IMR-90 (cell line): ENCODE results near the gene WASHC3. TPM values are rescaled to one million over a fixed set of nuclear protein-coding genes. Genes with fewer than 3 reads are reported as not detected.
"Not testable (repeated sequence)": the region's sequence is repeated elsewhere in the genome, so short reads cannot be mapped to it uniquely, and the experiment has no call there.

Source experiments
- ATAC-seq: fragments of 200-7000 bp; cut with Tn5 transposase; 2 replicates; pipeline ENCODE4 v1.9.1; 2020; ENCODE audit warnings: low read depth, mild to moderate bottlenecking, moderate library complexity
- BruUV-seq: library from RNA; stranded (reverse); fragments of 400-500 nt; replicated peaks from 2 replicates; lab custom pipeline; 2021; lab: Mats Ljungman, UMichigan
- CTCF ChIA-PET: fragments of 300-600 bp; formaldehyde crosslinking; extraction: SDS; loops from one replicate; lab custom pipeline; 2021; ENCODE audit warnings: antibody characterized with exemption; lab: Yijun Ruan, JAX
- POLR2A ChIA-PET: fragments of 300-600 bp; sonication (Branson Sonifier 250); formaldehyde crosslinking; loops from one replicate; lab custom pipeline; 2022; ENCODE audit warnings: antibody characterized with exemption; ENCODE audit not compliant: unreplicated experiment; lab: Charles Lee
- DNase-seq: peaks from one replicate; pipeline ENCODE4 v3.0.0; 2013
- H2AFZ ChIP-seq: replicated peaks from 2 replicates; pipeline ENCODE3; 2013; ENCODE audit warnings: low read length, mild to moderate bottlenecking; ENCODE audit not compliant: poor library complexity
- H2AK5ac ChIP-seq: 2 replicates; pipeline ENCODE4 v1.6.1; 2013; ENCODE audit warnings: low read depth, low read length, inconsistent platforms
- H2AK9ac ChIP-seq: replicated peaks from 2 replicates; pipeline ENCODE3; 2013; ENCODE audit warnings: mild to moderate bottlenecking, low read depth, low read length, moderate library complexity; ENCODE audit not compliant: poor library complexity
- H2BK120ac ChIP-seq: 2 replicates; pipeline ENCODE4 v1.6.1; 2013; ENCODE audit warnings: low read depth, low read length, inconsistent platforms
- H2BK15ac ChIP-seq: 3 replicates; pipeline ENCODE4 v1.6.1; 2013; ENCODE audit warnings: low read depth, low read length, inconsistent platforms
- H2BK20ac ChIP-seq: 2 replicates; pipeline ENCODE4 v1.6.1; 2013; ENCODE audit warnings: low read depth, mild to moderate bottlenecking, inconsistent platforms, low read length, moderate library complexity
- H2BK5ac ChIP-seq: 2 replicates; pipeline ENCODE4 v1.6.1; 2013; ENCODE audit warnings: mild to moderate bottlenecking, low read depth, low read length, inconsistent platforms; ENCODE audit not compliant: poor library complexity, severe bottlenecking
- H3K14ac ChIP-seq: replicated peaks from 2 replicates; pipeline ENCODE4 v1.6.1; 2013; ENCODE audit warnings: low read depth, low read length, inconsistent platforms
- H3K18ac ChIP-seq: 2 replicates; pipeline ENCODE4 v1.6.1; 2013; ENCODE audit warnings: low read depth, low read length, control low read depth
- H3K23ac ChIP-seq: 2 replicates; pipeline ENCODE4 v1.6.1; 2013; ENCODE audit warnings: low read depth, low read length, inconsistent platforms
- H3K27ac ChIP-seq: 2 replicates; pipeline ENCODE4 v1.5.1; 2013; ENCODE audit warnings: mild to moderate bottlenecking, control low read depth, low read length; ENCODE audit not compliant: insufficient read depth
- H3K27me3 ChIP-seq: 2 replicates; pipeline ENCODE4 v1.6.1; 2013; ENCODE audit warnings: low read length; ENCODE audit not compliant: control insufficient read depth, insufficient read depth
- H3K36me3 ChIP-seq: 2 replicates; pipeline ENCODE4 v1.6.1; 2013; ENCODE audit warnings: low read length, mixed read lengths; ENCODE audit not compliant: control insufficient read depth, insufficient read depth
- H3K4ac ChIP-seq: 2 replicates; pipeline ENCODE4 v1.6.1; 2013; ENCODE audit warnings: low read depth, low read length, inconsistent platforms
- H3K4me1 ChIP-seq: 2 replicates; pipeline ENCODE4 v1.6.1; 2013; ENCODE audit warnings: low read length, mixed read lengths; ENCODE audit not compliant: control insufficient read depth, insufficient read depth
- H3K4me2 ChIP-seq: 2 replicates; pipeline ENCODE4 v1.6.1; 2013; ENCODE audit warnings: low read depth, mild to moderate bottlenecking, control low read depth, low read length, moderate library complexity
- H3K4me3 ChIP-seq: 2 replicates; pipeline ENCODE4 v1.5.1; 2013; ENCODE audit warnings: low read depth, mild to moderate bottlenecking, control low read depth, low read length, moderate library complexity; ENCODE audit not compliant: insufficient read depth
- H3K56ac ChIP-seq: 2 replicates; pipeline ENCODE4 v1.6.1; 2013; ENCODE audit warnings: low read length, inconsistent platforms; ENCODE audit not compliant: insufficient read depth; ENCODE audit errors: extremely low read depth
- H3K79me1 ChIP-seq, 2 experiments: 2 replicates each; pipeline ENCODE4 v1.6.1; 2013; ENCODE audit warnings: low read length in 2 of 2, inconsistent platforms in 1 of 2, low read depth in 1 of 2
- H3K9ac ChIP-seq: 2 replicates; pipeline ENCODE4 v1.6.1; 2013; ENCODE audit warnings: low read depth, low read length, control low read depth
- H3K9me1 ChIP-seq: 2 replicates; pipeline ENCODE4 v1.6.1; 2013; ENCODE audit warnings: low read length, inconsistent platforms; ENCODE audit not compliant: insufficient read depth
- H3K9me3 ChIP-seq: 2 replicates; pipeline ENCODE4 v1.6.1; 2013; ENCODE audit warnings: low read length; ENCODE audit not compliant: control insufficient read depth, insufficient read depth
- H4K20me1 ChIP-seq: 2 replicates; pipeline ENCODE4 v1.6.1; 2013; ENCODE audit warnings: low read length, inconsistent platforms; ENCODE audit not compliant: insufficient read depth
- H4K5ac ChIP-seq: 2 replicates; pipeline ENCODE4 v1.6.1; 2013; ENCODE audit warnings: mild to moderate bottlenecking, low read depth, low read length, control low read depth
- H4K8ac ChIP-seq, 2 experiments: 2 replicates each; pipeline ENCODE4 v1.6.1; 2013; ENCODE audit warnings: low read depth in 2 of 2, low read length in 2 of 2, control low read depth in 1 of 2, inconsistent platforms in 1 of 2
- H4K91ac ChIP-seq: 2 replicates; pipeline ENCODE4 v1.6.1; 2013; ENCODE audit warnings: low read depth, low read length, inconsistent platforms; ENCODE audit not compliant: insufficient read depth
- MAFK ChIP-seq: IDR thresholded peaks from 2 replicates; pipeline ENCODE4 v1.6.1; 2012; ENCODE audit warnings: low read depth, low read length, improper control_type of control experiment
- POLR2A ChIP-seq: IDR thresholded peaks from 2 replicates; pipeline ENCODE4 v1.6.1; 2012; ENCODE audit warnings: mild to moderate bottlenecking, low read depth, low read length
- RAD21 ChIP-seq: IDR thresholded peaks from 2 replicates; pipeline ENCODE4 v1.6.1; 2012; ENCODE audit warnings: low read length, improper control_type of control experiment
- RCOR1 ChIP-seq: IDR thresholded peaks from 2 replicates; pipeline ENCODE4 v1.6.1; 2012; ENCODE audit warnings: mild to moderate bottlenecking, low read length, improper control_type of control experiment; ENCODE audit not compliant: insufficient replicate concordance
- WGBS, 2 experiments: methylation state at CpG; one replicate each; pipeline versions ENCODE4 v1.1.5 to v1.1.7; 2013; ENCODE audit warnings: missing lambda C conversion rate in 2 of 2; ENCODE audit not compliant: insufficient read length in 1 of 2; ENCODE audit errors: extremely low coverage in 2 of 2; 5-methylcytosine and 5-hydroxymethylcytosine counted together
- dilution Hi-C: fragments of 300-500 bp; cut with HindIII; formaldehyde crosslinking; loops from one replicate; pipeline ENCODE4 v1.14.3; 2018; ENCODE audit warnings: low sequenced_read_pairs; ENCODE audit not compliant: unreplicated experiment
- in situ Hi-C: fragments of 300-500 bp; cut with MboI; formaldehyde crosslinking; loops from 3 replicates; pipeline ENCODE4 v1.14.3; 2019; ENCODE audit warnings: low sequenced_read_pairs, inconsistent platforms, mixed read lengths
- intact Hi-C: fragments of 100-400 bp; cut with micrococcal nuclease; formaldehyde crosslinking; loops from 2 replicates; pipeline ENCODE4 v1.10.0; 2022
- polyA plus RNA-seq, 3 experiments: library from polyadenylated mRNA; depleted of rRNA; stranded (reverse); fragments of >200 nt; gene quantifications; 2 replicates each; pipeline ENCODE4 v1.2.3, GENCODE V29; 2012; ENCODE audit warnings: low replicate concordance in 1 of 3
- total RNA-seq: library from RNA; depleted of rRNA; stranded (reverse); fragments of >200 nt; gene quantifications from 2 replicates; pipeline ENCODE4 v1.2.3, GENCODE V29; 2012

Gene WASHC3
- total and polyA plus RNA-seq, 2 of the 4 experiments (the other 2 are of a cell fraction): 54.8 to 87.1 TPM

DNA sequence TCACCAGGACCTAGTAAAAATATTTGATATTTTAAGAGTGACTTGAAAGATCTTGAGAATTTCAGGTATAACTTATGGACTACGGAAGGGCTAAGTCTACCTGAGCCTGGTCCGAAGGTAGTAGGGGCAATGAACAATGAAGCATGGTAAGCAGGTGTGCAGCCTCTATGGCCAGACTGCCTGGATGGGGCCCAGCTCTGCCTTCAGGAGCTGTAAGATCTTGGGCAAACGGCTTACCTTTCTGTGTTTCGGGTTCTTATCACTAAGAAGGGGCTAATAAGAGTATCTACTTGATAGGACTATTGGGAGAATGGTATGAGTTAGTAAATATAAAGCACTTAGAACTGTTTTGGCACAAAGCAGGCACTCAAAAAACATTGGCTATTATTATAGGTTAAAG is 19.1 kb upstream of the WASHC3 start:
- H3K4me2 ChIP-seq: no peak overlapping the region
- ChIA-PET CTCF (no interaction called here), POLR2A (no interaction called here)
- no peaks in the 10 kb centered on the region for H3K4me1 ChIP-seq
- ATAC-seq: no peak
- H4K5ac ChIP-seq: no peak overlapping the region
- no peak overlapping the region for H2BK120ac ChIP-seq
- in situ Hi-C loops (no loop called here), dilution Hi-C loops (no loop called here), intact Hi-C loops (no loop called here)
- H3K4ac ChIP-seq: no peak overlapping the region
- peaks cover 3% of the 10 kb centered on the region; the same call in 1 of the 2 replicates for H3K9me1 ChIP-seq
- 92% methylated on average over 2 of the region's 4 CpGs; no CpG with 5 or more reads in 1 of the 2 experiments for WGBS, 2 experiments
- no peak overlapping the region for H3K9ac ChIP-seq
- H4K20me1 ChIP-seq: no peaks in the 10 kb centered on the region
- H3K36me3 ChIP-seq: peaks cover 18% of the 10 kb centered on the region
- no peaks in the 10 kb centered on the region for H3K27me3 ChIP-seq
- no peak overlapping the region for H4K91ac ChIP-seq
- no peak overlapping the region for H2BK5ac ChIP-seq
- no peak overlapping the region for H2AK9ac ChIP-seq
- H2AK5ac ChIP-seq: no peak overlapping the region
- H2BK20ac ChIP-seq: no peak overlapping the region
- H3K9me3 ChIP-seq: no peaks in the 10 kb centered on the region
- no peak overlapping the region for H3K18ac ChIP-seq
- TF ChIP-seq RAD21: no peak
- no peak for TF ChIP-seq MAFK
- TF ChIP-seq RCOR1: no peak
- TF ChIP-seq POLR2A: no peak
- H4K8ac ChIP-seq: no peak overlapping the region
- no peak overlapping the region for H3K56ac ChIP-seq
- no peak overlapping the region for H3K4me3 ChIP-seq
- H3K14ac ChIP-seq: no peak overlapping the region
- no peak overlapping the region for H2AFZ ChIP-seq
- H3K23ac ChIP-seq: no peak overlapping the region
- BruUV-seq: no TSS peak
- H2BK15ac ChIP-seq: no peak overlapping the region
- no peak overlapping the region for H3K27ac ChIP-seq
- no peaks in the 10 kb centered on the region; a peak in 1 of 4 replicates for H3K79me1 ChIP-seq
- DNase-seq: no peak

- H3K27me3 ChIP-seq, H3K4me2 ChIP-seq, H3K4me3 ChIP-seq, H3K4ac ChIP-seq, H3K23ac ChIP-seq, H4K91ac ChIP-seq, H3K4me1 ChIP-seq, H3K9me1 ChIP-seq, H2AK5ac ChIP-seq, H4K8ac ChIP-seq, H2BK5ac ChIP-seq, H3K14ac ChIP-seq, ATAC-seq, intact Hi-C loops, H2AFZ ChIP-seq, DNase-seq, H3K27ac ChIP-seq, H3K79me1 ChIP-seq, dilution Hi-C loops, H3K18ac ChIP-seq, H3K9me3 ChIP-seq, H2AK9ac ChIP-seq, H2BK20ac ChIP-seq, H2BK120ac ChIP-seq, H3K36me3 ChIP-seq, BruUV-seq, in situ Hi-C loops, H3K9ac ChIP-seq, H3K56ac ChIP-seq, POLR2A ChIA-PET, CTCF ChIA-PET, H4K5ac ChIP-seq, H2BK15ac ChIP-seq, H4K20me1 ChIP-seq: not testable (repeated sequence)
- WGBS, 2 experiments: 100% methylated on average over 2 of the region's 7 CpGs; no CpG with 5 or more reads in 1 of the 2 experiments
These were observed 10.3 kb upstream of the WASHC3 start for GRCh38 chr12:102072092-102072491.
